ENCODE data around the gene SH3BP5.

The SH3BP5 gene

GRCh38 chr3:15318661-15319060, 13.7 kb downstream of the SH3BP5 start:
- POLR2A ChIA-PET, result no interaction called here
- no peak overlapping the region for H3K4me3 ChIP-seq (ENCODE audit: low read depth, low read length)
- DNase-seq (ENCODE audit: low read depth, low spot score), result no peak

GRCh38 chr3:15316998-15317435, 15.4 kb downstream of the SH3BP5 start:
- no peak overlapping the region for H3K4me3 ChIP-seq (ENCODE audit: low read depth, low read length)
- ChIA-PET POLR2A (interaction anchor here (0.7 to 1.9 kb wide), 3 partner anchors 9 to 16 kb away, joined by 3 to 10 read pairs (median 9); partner anchors contain the start of gene SH3BP5), CTCF (interaction anchor here (0.6 to 3.0 kb wide), 7 partner anchors 10 to 89 kb away, joined by 3 to 23 read pairs (median 5); partner anchors contain the start of gene SH3BP5)
- TF ChIP-seq, protein P1, sequence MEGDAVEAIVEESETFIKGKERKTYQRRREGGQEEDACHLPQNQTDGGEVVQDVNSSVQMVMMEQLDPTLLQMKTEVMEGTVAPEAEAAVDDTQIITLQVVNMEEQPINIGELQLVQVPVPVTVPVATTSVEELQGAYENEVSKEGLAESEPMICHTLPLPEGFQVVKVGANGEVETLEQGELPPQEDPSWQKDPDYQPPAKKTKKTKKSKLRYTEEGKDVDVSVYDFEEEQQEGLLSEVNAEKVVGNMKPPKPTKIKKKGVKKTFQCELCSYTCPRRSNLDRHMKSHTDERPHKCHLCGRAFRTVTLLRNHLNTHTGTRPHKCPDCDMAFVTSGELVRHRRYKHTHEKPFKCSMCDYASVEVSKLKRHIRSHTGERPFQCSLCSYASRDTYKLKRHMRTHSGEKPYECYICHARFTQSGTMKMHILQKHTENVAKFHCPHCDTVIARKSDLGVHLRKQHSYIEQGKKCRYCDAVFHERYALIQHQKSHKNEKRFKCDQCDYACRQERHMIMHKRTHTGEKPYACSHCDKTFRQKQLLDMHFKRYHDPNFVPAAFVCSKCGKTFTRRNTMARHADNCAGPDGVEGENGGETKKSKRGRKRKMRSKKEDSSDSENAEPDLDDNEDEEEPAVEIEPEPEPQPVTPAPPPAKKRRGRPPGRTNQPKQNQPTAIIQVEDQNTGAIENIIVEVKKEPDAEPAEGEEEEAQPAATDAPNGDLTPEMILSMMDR (IDR thresholded peaks at IDR 0.05; ENCODE audit: insufficient read depth, low read length, missing control alignments), result no peak
- DNase-seq (ENCODE audit: low read depth, low spot score), result no peak

More at GRCh38 chr3:15318661-15319060, 13.7 kb downstream of the SH3BP5 start:
- CTCF ChIA-PET, result interaction anchor here (1.7 to 3.0 kb wide), 4 partner anchors 12 to 50 kb away, joined by 5 to 23 read pairs (median 10); partner anchors contain the start of gene SH3BP5
- TF ChIP-seq, protein P1 (IDR thresholded peaks at IDR 0.05; ENCODE audit: insufficient read depth, low read length, missing control alignments), result no peak

GRCh38 chr3:15315003-15315402, 17.4 kb downstream of the SH3BP5 start:
- no peak for DNase-seq (ENCODE audit: low read depth, low spot score)
- TF ChIP-seq, protein P1 (IDR thresholded peaks at IDR 0.05; ENCODE audit: insufficient read depth, low read length, missing control alignments), result no peak
- H3K4me3 ChIP-seq (ENCODE audit: low read depth, low read length), result no peak overlapping the region
- CTCF ChIA-PET, result no interaction called here
- POLR2A ChIA-PET, result interaction anchor here (0.5 kb wide), 1 partner anchor 71 kb away, joined by 3 read pairs; no protein-coding TSS in a partner anchor

DNA sequence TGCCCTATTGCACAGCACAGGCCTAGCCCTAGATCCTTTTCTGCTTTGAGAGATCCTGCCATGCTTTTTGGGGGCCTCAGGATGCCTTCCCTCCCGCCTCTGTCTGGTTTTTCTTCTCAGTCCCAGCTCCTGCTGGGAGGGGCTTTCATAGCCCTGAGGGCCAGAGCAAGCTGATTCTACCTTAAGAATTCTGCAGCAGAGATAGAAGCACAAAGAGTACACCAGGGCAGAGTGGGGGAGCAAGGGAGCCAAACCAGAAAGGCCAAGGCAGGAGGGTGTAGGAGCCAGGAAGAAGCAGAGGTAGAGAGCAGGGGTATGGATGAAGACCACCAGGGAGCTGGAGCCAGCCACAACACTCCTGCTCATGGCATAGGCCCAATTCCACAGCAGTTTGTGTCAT, 18.1 kb downstream of the SH3BP5 start:
- ChIA-PET CTCF (interaction anchor here (1.5 kb wide), 1 partner anchor 18 kb away, joined by 6 read pairs; the partner anchor contains the start of gene SH3BP5), POLR2A (interaction anchor here (0.5 kb wide), 1 partner anchor 70 kb away, joined by 3 read pairs; no protein-coding TSS in a partner anchor)
- TF ChIP-seq, protein P1 (IDR thresholded peaks at IDR 0.05; ENCODE audit: insufficient read depth, low read length, missing control alignments), result no peak
- no peak for DNase-seq (ENCODE audit: low read depth, low spot score)
- H3K4me3 ChIP-seq (ENCODE audit: low read depth, low read length), result no peak overlapping the region

- no peak overlapping the region for H3K4me3 ChIP-seq (ENCODE audit: low read depth, low read length)
- no peak for DNase-seq (ENCODE audit: low read depth, low spot score)
- TF ChIP-seq, protein P1 (IDR thresholded peaks at IDR 0.05; ENCODE audit: insufficient read depth, low read length, missing control alignments), result no peak
- ChIA-PET CTCF (interaction anchor here (1.5 kb wide), 1 partner anchor 19 kb away, joined by 6 read pairs; the partner anchor contains the start of gene SH3BP5), POLR2A (no interaction called here)
Observed at GRCh38 chr3:15313461-15313860, 18.9 kb downstream of the SH3BP5 start.

DNA sequence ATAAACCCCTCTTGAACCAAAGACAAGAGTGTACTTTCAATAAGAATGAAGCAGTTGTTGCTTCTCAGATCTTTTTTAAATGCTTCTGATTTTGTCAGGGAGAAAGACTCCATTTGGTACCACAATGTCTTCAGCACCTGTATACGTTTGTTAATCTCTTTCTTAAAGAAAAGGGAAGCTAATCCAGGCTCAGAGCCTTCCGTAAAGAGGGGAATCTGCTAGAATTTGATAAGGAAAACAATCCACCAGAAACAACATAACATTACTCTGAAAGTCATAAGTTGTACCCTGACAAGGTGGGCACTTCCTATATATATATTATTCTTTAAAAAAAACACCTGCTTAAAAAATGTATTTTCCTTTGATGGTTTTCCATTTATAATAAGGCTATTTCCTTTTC, 19.8 kb downstream of the SH3BP5 start:
- no peak for DNase-seq (ENCODE audit: low read depth, low spot score)
- CTCF ChIA-PET, result interaction anchor here (0.7 to 2.4 kb wide), 3 partner anchors 8 to 45 kb away, joined by 3 to 7 read pairs (median 3); no protein-coding TSS in a partner anchor
- TF ChIP-seq, protein P1 (IDR thresholded peaks at IDR 0.05; ENCODE audit: insufficient read depth, low read length, missing control alignments), result no peak
- H3K4me3 ChIP-seq (ENCODE audit: low read depth, low read length), result no peak overlapping the region
- POLR2A ChIA-PET, result no interaction called here

Measured in AG04449 (cell line).